Testis (tissue), 2 donors: Measurements from ENCODE around the gene GCC2.

ENCODE experiments used
- POLR2A ChIP-seq: fragments of 450-650 bp; IDR thresholded peaks from one replicate; pipeline ENCODE4 v1.6.1; 2017; ENCODE audit warnings: antibody characterized with exemption, mild to moderate bottlenecking, moderate library complexity
- TF ChIP-seq, protein P1 (sequence below), 3 experiments: fragments of 450-650 bp in 2 of 3; fragments of 200-600 bp in 1 of 3; sonication (generic) in 1 of 3; IDR thresholded peaks; one replicate each; pipeline ENCODE4 v1.5.1; 2016 to 2019; ENCODE audit warnings: antibody characterized with exemption in 3 of 3, mild to moderate bottlenecking in 2 of 3, moderate library complexity in 1 of 3

DNA sequence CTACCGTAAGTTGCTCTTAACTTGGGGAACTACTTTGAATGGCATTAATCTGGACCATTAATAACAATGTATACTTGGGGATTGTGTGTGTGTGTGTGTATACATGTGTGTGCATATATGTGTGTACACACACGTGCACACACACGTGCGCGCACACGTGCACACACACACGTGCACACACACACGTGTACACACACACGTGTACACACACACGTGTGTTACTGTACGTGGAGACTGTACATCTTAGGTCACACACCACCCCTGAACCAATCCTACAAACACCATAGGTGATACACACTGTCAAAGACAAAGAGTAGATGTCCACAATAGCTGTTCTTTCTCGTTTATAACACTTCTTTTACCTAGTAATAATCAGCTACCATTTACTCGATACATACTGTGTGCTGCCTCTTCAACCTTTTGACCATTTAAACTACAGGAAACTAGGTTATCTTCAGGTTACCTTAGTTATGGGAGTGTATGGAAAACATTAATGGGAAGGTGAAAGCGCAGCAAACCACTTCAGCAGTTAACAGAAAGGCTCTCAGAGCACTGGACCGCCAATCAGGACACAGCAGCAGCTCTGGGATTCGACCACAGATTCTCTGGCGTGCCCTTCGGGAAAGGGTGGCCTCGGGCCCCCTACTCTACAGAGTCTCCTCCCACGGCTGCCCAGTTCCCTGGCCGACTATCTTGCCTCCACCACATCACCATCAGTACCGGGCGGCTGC is 894 bp upstream of the GCC2 start:
- TF ChIP-seq, protein P1, sequence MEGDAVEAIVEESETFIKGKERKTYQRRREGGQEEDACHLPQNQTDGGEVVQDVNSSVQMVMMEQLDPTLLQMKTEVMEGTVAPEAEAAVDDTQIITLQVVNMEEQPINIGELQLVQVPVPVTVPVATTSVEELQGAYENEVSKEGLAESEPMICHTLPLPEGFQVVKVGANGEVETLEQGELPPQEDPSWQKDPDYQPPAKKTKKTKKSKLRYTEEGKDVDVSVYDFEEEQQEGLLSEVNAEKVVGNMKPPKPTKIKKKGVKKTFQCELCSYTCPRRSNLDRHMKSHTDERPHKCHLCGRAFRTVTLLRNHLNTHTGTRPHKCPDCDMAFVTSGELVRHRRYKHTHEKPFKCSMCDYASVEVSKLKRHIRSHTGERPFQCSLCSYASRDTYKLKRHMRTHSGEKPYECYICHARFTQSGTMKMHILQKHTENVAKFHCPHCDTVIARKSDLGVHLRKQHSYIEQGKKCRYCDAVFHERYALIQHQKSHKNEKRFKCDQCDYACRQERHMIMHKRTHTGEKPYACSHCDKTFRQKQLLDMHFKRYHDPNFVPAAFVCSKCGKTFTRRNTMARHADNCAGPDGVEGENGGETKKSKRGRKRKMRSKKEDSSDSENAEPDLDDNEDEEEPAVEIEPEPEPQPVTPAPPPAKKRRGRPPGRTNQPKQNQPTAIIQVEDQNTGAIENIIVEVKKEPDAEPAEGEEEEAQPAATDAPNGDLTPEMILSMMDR (IDR thresholded peaks at IDR 0.05) = no peak
- TF ChIP-seq POLR2A = no peak
